SU-DHL-6 (cell line): ENCODE measurements around the gene LENEP.

Source experiments
- H2AFZ ChIP-seq: fragments of 200-600 bp; sonication (generic); 2 replicates; pipeline ENCODE4 v1.6.1; 2014; ENCODE audit warnings: low read depth, mild to moderate bottlenecking, moderate library complexity, mixed read lengths, antibody characterized with exemption, low read length; ENCODE audit not compliant: severe bottlenecking
- H3F3A ChIP-seq: fragments of 200-600 bp; shearing (Covaris generic); 2 replicates; pipeline ENCODE4 v1.6.0; 2016; ENCODE audit warnings: antibody characterized with exemption, mild to moderate bottlenecking; ENCODE audit not compliant: insufficient read depth
- H3K27ac ChIP-seq: fragments of 200-600 bp; sonication (generic); 2 replicates; pipeline ENCODE4 v1.5.1; 2016; ENCODE audit warnings: low read depth, mild to moderate bottlenecking, low read length, moderate library complexity, mixed read lengths
- H3K27me3 ChIP-seq: fragments of 200-600 bp; sonication (generic), shearing (Covaris generic); 2 replicates; pipeline ENCODE4 v1.6.0; 2014; ENCODE audit warnings: mild to moderate bottlenecking, low read length
- H3K36me3 ChIP-seq: fragments of 200-600 bp; sonication (generic); 2 replicates; pipeline ENCODE4 v1.6.1; 2014; ENCODE audit warnings: mild to moderate bottlenecking, low read length, mixed read lengths
- H3K4me2 ChIP-seq: fragments of 300-600, 200-600 bp; shearing (Covaris generic), sonication (generic); 2 replicates; pipeline ENCODE4 v1.6.0; 2014; ENCODE audit warnings: low read length, low read depth, mild to moderate bottlenecking; ENCODE audit not compliant: poor library complexity, severe bottlenecking
- H3K4me3 ChIP-seq: fragments of 200-600 bp; sonication (generic); 2 replicates; pipeline ENCODE4 v1.5.1; 2014; ENCODE audit warnings: antibody characterized with exemption, low read length, mild to moderate bottlenecking, mixed read lengths; ENCODE audit not compliant: insufficient read depth, poor library complexity, severe bottlenecking
- H3K79me2 ChIP-seq: fragments of 200-600 bp; sonication (generic); 2 replicates; pipeline ENCODE4 v1.6.1; 2014; ENCODE audit warnings: mild to moderate bottlenecking, low read length, moderate library complexity; ENCODE audit not compliant: insufficient read depth
- H3K9ac ChIP-seq: fragments of 200-600 bp; sonication (generic); 2 replicates; pipeline ENCODE4 v1.7.0; 2014; ENCODE audit warnings: mild to moderate bottlenecking, low read length
- H3K9me2 ChIP-seq: fragments of 200-600 bp; sonication (generic); replicated peaks from 2 replicates; pipeline ENCODE4 v1.6.1; 2014; ENCODE audit warnings: low read length; ENCODE audit not compliant: insufficient read depth
- H3K9me3 ChIP-seq: fragments of 200-600 bp; sonication (generic); 2 replicates; pipeline ENCODE4 v1.6.1; 2014; ENCODE audit warnings: low read length, mixed read lengths; ENCODE audit not compliant: insufficient read depth
- H4K20me1 ChIP-seq: fragments of 200-600 bp; sonication (generic); 2 replicates; pipeline ENCODE4 v1.6.1; 2014; ENCODE audit warnings: low read depth, mild to moderate bottlenecking, antibody characterized with exemption, low read length, moderate library complexity, mixed read lengths
- CTCF ChIP-seq: fragments of 200-600 bp; sonication (generic); IDR thresholded peaks from one replicate; pipeline ENCODE4 v1.5.1; 2017; ENCODE audit warnings: antibody characterized with exemption, mild to moderate bottlenecking, low read length, moderate library complexity; ENCODE audit not compliant: insufficient read depth, poor library complexity, severe bottlenecking
- EZH2phosphoT487 ChIP-seq: fragments of 200-600 bp; sonication (generic), shearing (Covaris generic); conservative IDR thresholded peaks from 2 replicates; pipeline ENCODE4 v1.6.1; 2018; ENCODE audit warnings: mild to moderate bottlenecking, antibody characterized with exemption, low read length, moderate library complexity, mixed read lengths

The LENEP gene

GRCh38 chr1:154972517-154973343 lies 20.7 kb upstream of the LENEP start:
- Histone ChIP-seq H3F3A (peaks cover 11% of the 10 kb centered on the region; the same call in 1 of the 2 replicates), H3K36me3 (no peaks in the 10 kb centered on the region), H3K4me2 (peak overlapping the region; percentile 87), H3K79me2 (peaks cover 57% of the 10 kb centered on the region), H2AFZ (no peak overlapping the region), H3K27me3 (no peaks in the 10 kb centered on the region), H3K4me3 (no peak overlapping the region), H4K20me1 (no peaks in the 10 kb centered on the region), H3K9me2 (no peaks in the 10 kb centered on the region), H3K27ac (no peak overlapping the region), H3K9me3 (no peaks in the 10 kb centered on the region), H3K9ac (no peak overlapping the region)
- no peak for TF ChIP-seq CTCF
- no peak for TF ChIP-seq EZH2phosphoT487

- Histone ChIP-seq H3K4me3 (peak overlapping the region; percentile 74), H2AFZ (peak overlapping the region; percentile 49), H3K4me2 (peak overlapping the region; percentile 87), H3K36me3 (peaks cover 4% of the 10 kb centered on the region), H3K79me2 (peaks cover 64% of the 10 kb centered on the region), H3K27me3 (no peaks in the 10 kb centered on the region), H3K9me3 (no peaks in the 10 kb centered on the region), H3K9ac (peak overlapping the region; percentile 69), H3K27ac (peak overlapping the region; percentile 88), H4K20me1 (no peaks in the 10 kb centered on the region), H3K9me2 (no peaks in the 10 kb centered on the region), H3F3A (peaks cover 17% of the 10 kb centered on the region)
- TF ChIP-seq EZH2phosphoT487, result no peak
- TF ChIP-seq CTCF, result no peak
Measured at GRCh38 chr1:154973344-154974101, 19.9 kb upstream of the LENEP start.

GRCh38 chr1:154974102-154974807 lies 19.1 kb upstream of the LENEP start, which contains the start of gene CKS1B:
CKS1B (plus strand) TSS chr1:154974681; CDS start chr1:154974746, 65 bp downstream.
- Histone ChIP-seq H2AFZ (peak within 1 kb of the TSS; percentile 49), H4K20me1 (no peaks in the 10 kb centered on the region), H3K4me2 (peak within 1 kb of the TSS; percentile 87), H3K36me3 (peaks cover 4% of the 10 kb centered on the region), H3K9me3 (no peaks in the 10 kb centered on the region), H3K27ac (peak within 1 kb of the TSS; percentile 88), H3K27me3 (no peaks in the 10 kb centered on the region), H3K9ac (peak within 1 kb of the TSS; percentile 69), H3F3A (peaks cover 17% of the 10 kb centered on the region), H3K79me2 (peaks cover 64% of the 10 kb centered on the region), H3K4me3 (peak within 1 kb of the TSS; percentile 74), H3K9me2 (no peaks in the 10 kb centered on the region)
- TF ChIP-seq CTCF (no peak), EZH2phosphoT487 (no peak)
